HEK293 (cell line): ENCODE measurements around the gene WWOX.

ENCODE experiments used
- CTCF ChIA-PET: fragments of 350-600 bp; formaldehyde crosslinking; extraction: SDS; loops from one replicate; lab custom pipeline; 2021; ENCODE audit warnings: antibody characterized with exemption; lab: Yijun Ruan, JAX
- POLR2A ChIA-PET: fragments of 300-600 bp; formaldehyde crosslinking; extraction: SDS; loops from one replicate; lab custom pipeline; 2020; ENCODE audit warnings: antibody characterized with exemption, inconsistent platforms; lab: Yijun Ruan, JAX
- H3K27ac ChIP-seq: fragments of 200-500 bp; sonication (Bioruptor generic); 2 replicates; pipeline ENCODE4 v1.5.1; 2014; ENCODE audit warnings: low read depth, low read length, control low read depth, inconsistent platforms; ENCODE audit errors: extremely low read depth
- H3K36me3 ChIP-seq, 2 experiments: fragments of 200-500 bp in 1 of 2; sonication (Bioruptor generic) in 1 of 2; 1 replicate in 1 of 2; 2 replicates in 1 of 2; pipeline ENCODE4 v1.5.1; 2014 to 2017; ENCODE audit warnings: inconsistent platforms in 2 of 2, low read length in 2 of 2; ENCODE audit not compliant: control insufficient read depth in 2 of 2, insufficient read depth in 1 of 2
- H3K4me1 ChIP-seq: fragments of 200-500 bp; sonication (Bioruptor generic); 2 replicates; pipeline ENCODE4 v1.5.1; 2014; ENCODE audit warnings: mild to moderate bottlenecking, low read length, inconsistent platforms; ENCODE audit not compliant: control insufficient read depth, insufficient read depth
- H3K4me3 ChIP-seq: 2 replicates; pipeline ENCODE4 v1.5.1; 2011; ENCODE audit warnings: low read depth, mild to moderate bottlenecking, control low read depth, low read length, moderate library complexity
- H3K9me3 ChIP-seq: fragments of 200-500 bp; sonication (Bioruptor generic); 2 replicates; pipeline ENCODE4 v1.5.1; 2014; ENCODE audit warnings: low read depth, low read length, inconsistent platforms; ENCODE audit not compliant: control insufficient read depth, insufficient read depth
- EGR2 ChIP-seq: fragments of 450-650 bp; formaldehyde crosslinking; IDR thresholded peaks from 2 replicates; pipeline ENCODE4 v1.5.1; 2016; ENCODE audit warnings: low read depth, missing biosample characterization, missing genetic modification characterization
- ELK4 ChIP-seq: IDR thresholded peaks from 2 replicates; pipeline ENCODE4 v1.6.1; 2011; ENCODE audit warnings: mild to moderate bottlenecking, low read depth, low read length, borderline replicate concordance
- MEIS1 ChIP-seq: sonication (generic); formaldehyde crosslinking; IDR thresholded peaks from 2 replicates; pipeline ENCODE4 v1.8.1; 2022; ENCODE audit warnings: missing genetic modification reagents, mild to moderate bottlenecking, borderline replicate concordance
- OVOL3 ChIP-seq: fragments of 450-650 bp; formaldehyde crosslinking; IDR thresholded peaks from 2 replicates; pipeline ENCODE4 v1.5.1; 2016; ENCODE audit warnings: missing biosample characterization, missing genetic modification characterization
- PRDM2 ChIP-seq: fragments of 450-650 bp; formaldehyde crosslinking; IDR thresholded peaks from 2 replicates; pipeline ENCODE4 v1.5.1; 2016; ENCODE audit warnings: missing biosample characterization, missing genetic modification characterization, borderline replicate concordance
- YY2 ChIP-seq: fragments of 450-650 bp; formaldehyde crosslinking; IDR thresholded peaks from 2 replicates; pipeline ENCODE4 v1.5.1; 2016; ENCODE audit warnings: missing biosample characterization, missing genetic modification characterization
- ZBTB44 ChIP-seq: fragments of 450-650 bp; IDR thresholded peaks from 2 replicates; pipeline ENCODE4 v1.5.1; 2018; ENCODE audit warnings: missing biosample characterization, mild to moderate bottlenecking, missing genetic modification characterization
- ZFP3 ChIP-seq: fragments of 450-650 bp; formaldehyde crosslinking; IDR thresholded peaks from 2 replicates; pipeline ENCODE4 v1.5.1; 2016; ENCODE audit warnings: low read depth, missing biosample characterization, missing genetic modification characterization
- ZIC2 ChIP-seq: fragments of 450-650 bp; formaldehyde crosslinking; IDR thresholded peaks from 2 replicates; pipeline ENCODE4 v1.5.1; 2016; ENCODE audit warnings: missing biosample characterization, missing genetic modification characterization
- ZNF121 ChIP-seq: fragments of 450-650 bp; formaldehyde crosslinking; IDR thresholded peaks from 2 replicates; pipeline ENCODE4 v1.5.1; 2016; ENCODE audit warnings: missing biosample characterization, missing genetic modification characterization
- ZNF146 ChIP-seq: fragments of 450-650 bp; formaldehyde crosslinking; IDR thresholded peaks from 2 replicates; pipeline ENCODE4 v1.5.1; 2016; ENCODE audit warnings: missing biosample characterization, missing genetic modification characterization
- ZNF155 ChIP-seq: fragments of 450-650 bp; formaldehyde crosslinking; IDR thresholded peaks from 2 replicates; pipeline ENCODE4 v1.5.1; 2016; ENCODE audit warnings: missing biosample characterization, missing genetic modification characterization
- ZNF239 ChIP-seq: fragments of 450-650 bp; formaldehyde crosslinking; IDR thresholded peaks from 2 replicates; pipeline ENCODE4 v1.5.1; 2016; ENCODE audit warnings: missing biosample characterization, missing genetic modification characterization
- ZNF302 ChIP-seq: fragments of 450-650 bp; formaldehyde crosslinking; IDR thresholded peaks from 2 replicates; pipeline ENCODE4 v1.5.1; 2016; ENCODE audit warnings: missing biosample characterization, missing genetic modification characterization, low read depth
- ZNF544 ChIP-seq: fragments of 450-650 bp; formaldehyde crosslinking; IDR thresholded peaks from 2 replicates; pipeline ENCODE4 v1.5.0; 2017; ENCODE audit warnings: missing biosample characterization, missing genetic modification characterization
- ZNF561 ChIP-seq: fragments of 450-650 bp; IDR thresholded peaks from 2 replicates; pipeline ENCODE4 v1.5.1; 2018; ENCODE audit warnings: missing biosample characterization, missing genetic modification characterization, borderline replicate concordance
- ZNF600 ChIP-seq: fragments of 450-650 bp; formaldehyde crosslinking; IDR thresholded peaks from 2 replicates; pipeline ENCODE4 v1.5.1; 2016; ENCODE audit warnings: missing biosample characterization, missing genetic modification characterization
- ZNF785 ChIP-seq: fragments of 450-650 bp; formaldehyde crosslinking; IDR thresholded peaks from 2 replicates; pipeline ENCODE4 v1.5.1; 2016; ENCODE audit warnings: missing biosample characterization, missing genetic modification characterization

The WWOX gene

GRCh38 chr16:78689028-78689427 is 589.6 kb downstream of the WWOX start (continued):
- TF ChIP-seq PRDM2 (tag by site-specific recombination): no peak
- TF ChIP-seq, all 188 proteins: peak for 2

GRCh38 chr16:78689536-78689935 is 590.1 kb downstream of the WWOX start:
- Histone ChIP-seq H3K4me1 (no peaks in the 10 kb centered on the region), H3K27ac (no peak overlapping the region), H3K9me3 (no peaks in the 10 kb centered on the region)
- POLR2A ChIA-PET: no interaction called here
- peak; percentile 46; the same call in 1 of the 2 replicates for TF ChIP-seq ZNF121 (tag by site-specific recombination)
- TF ChIP-seq ZNF146 (tag by site-specific recombination): no peak
- TF ChIP-seq, all 188 proteins: peak for 1
- Histone ChIP-seq H3K4me3 (no peak overlapping the region), H3K36me3 (no peaks in the 10 kb centered on the region)
- CTCF ChIA-PET: no interaction called here

GRCh38 chr16:78690510-78690909 is 591.1 kb downstream of the WWOX start:
- Histone ChIP-seq H3K4me1 (no peaks in the 10 kb centered on the region), H3K4me3 (no peak overlapping the region), H3K9me3 (no peaks in the 10 kb centered on the region), H3K36me3 (no peaks in the 10 kb centered on the region), H3K27ac (no peak overlapping the region)
- ChIA-PET POLR2A (no interaction called here), CTCF (no interaction called here)
- TF ChIP-seq EGR2 (tag by site-specific recombination): no peak
- no peak for TF ChIP-seq ZNF544
- TF ChIP-seq MEIS1 (CRISPR knock-in tag): no peak
- no peak for TF ChIP-seq ELK4
- TF ChIP-seq PRDM2 (tag by site-specific recombination): no peak
- TF ChIP-seq ZNF561 (tag by site-specific recombination): no peak
- TF ChIP-seq ZFP3 (tag by site-specific recombination): no peak
- no peak for TF ChIP-seq ZNF600
- no peak for TF ChIP-seq ZBTB44 (tag by site-specific recombination)
- no peak for TF ChIP-seq ZNF239 (tag by site-specific recombination)
- TF ChIP-seq OVOL3: no peak
- TF ChIP-seq ZIC2 (tag by site-specific recombination): no peak
- no peak for TF ChIP-seq YY2 (tag by site-specific recombination)
- TF ChIP-seq ZNF302 (tag by site-specific recombination): no peak
- no peak for TF ChIP-seq ZNF155 (tag by site-specific recombination)
- no peak for TF ChIP-seq ZNF785 (tag by site-specific recombination)
